CD14-positive monocyte (primary cell): ENCODE results near the gene LRPAP1. TPM values are rescaled to one million over a fixed set of nuclear protein-coding genes. Genes with fewer than 3 reads are reported as not detected.

ENCODE experiments used
- DNase-seq, 3 donors: peaks; one replicate each; pipeline ENCODE4 v3.0.0-alpha.2; 2011 to 2022
- H2AFZ ChIP-seq: 2 replicates; pipeline ENCODE4 v1.6.0; 2012; ENCODE audit warnings: mild to moderate bottlenecking, low read depth, low read length, inconsistent platforms; ENCODE audit not compliant: insufficient read depth, poor library complexity, severe bottlenecking
- H3K27ac ChIP-seq, 2 donors: 1 replicate in 1 of 2; 2 replicates in 1 of 2; pipeline ENCODE4 v1.5.1; 2012 to 2013; ENCODE audit warnings: low read length in 2 of 2, control low read depth in 1 of 2, inconsistent platforms in 1 of 2, low read depth in 1 of 2, mild to moderate bottlenecking in 1 of 2
- H3K27me3 ChIP-seq, 2 donors: one replicate each; pipeline versions ENCODE4 v1.6.0 to v1.6.1; 2011 to 2013; ENCODE audit warnings: low read length in 2 of 2; ENCODE audit not compliant: control insufficient read depth in 2 of 2, insufficient read depth in 2 of 2
- H3K36me3 ChIP-seq, 2 donors: replicated peaks in 1 of 2; 1 replicate in 1 of 2; 2 replicates in 1 of 2; pipeline versions ENCODE4 v1.5.1 to v1.6.1; 2012 to 2013; ENCODE audit warnings: low read length in 2 of 2, control low read depth in 1 of 2, inconsistent platforms in 1 of 2, mild to moderate bottlenecking in 1 of 2; ENCODE audit not compliant: insufficient read depth in 2 of 2, control insufficient read depth in 1 of 2
- H3K4me1 ChIP-seq, 2 donors: 1 replicate in 1 of 2; 2 replicates in 1 of 2; pipeline versions ENCODE4 v1.5.1 to v1.6.1; 2012 to 2013; ENCODE audit warnings: low read length in 2 of 2, control low read depth in 1 of 2, inconsistent platforms in 1 of 2, mild to moderate bottlenecking in 1 of 2, moderate library complexity in 1 of 2; ENCODE audit not compliant: insufficient read depth in 2 of 2, control insufficient read depth in 1 of 2
- H3K4me2 ChIP-seq: replicated peaks from 2 replicates; pipeline ENCODE3; 2012; ENCODE audit warnings: low read length, moderate library complexity, mild to moderate bottlenecking; ENCODE audit not compliant: poor library complexity, severe bottlenecking; ENCODE audit errors: extremely low read depth
- H3K4me3 ChIP-seq, 3 experiments: fragments of 200-600 bp in 1 of 3; sonication (generic) in 1 of 3; replicated peaks in 1 of 3; 1 replicate in 2 of 3; 2 replicates in 1 of 3; pipeline ENCODE4 v1.5.1; 2011 to 2013; ENCODE audit warnings: low read length in 3 of 3, mild to moderate bottlenecking in 3 of 3, control low read depth in 2 of 3, low read depth in 2 of 3, inconsistent platforms in 1 of 3, moderate library complexity in 1 of 3
- H3K79me2 ChIP-seq: 2 replicates; pipeline ENCODE4 v1.6.0; 2012; ENCODE audit warnings: mild to moderate bottlenecking, control low read depth, inconsistent platforms, low read length, moderate library complexity; ENCODE audit not compliant: insufficient read depth
- H3K9ac ChIP-seq: 2 replicates; pipeline ENCODE4 v1.6.0; 2017; ENCODE audit warnings: low read length, mild to moderate bottlenecking; ENCODE audit not compliant: insufficient read depth, poor library complexity, severe bottlenecking
- H3K9me3 ChIP-seq, 2 donors: replicated peaks in 1 of 2; 1 replicate in 1 of 2; 2 replicates in 1 of 2; pipeline versions ENCODE4 v1.5.1 to v1.6.1; 2012 to 2013; ENCODE audit warnings: low read length in 2 of 2, control low read depth in 1 of 2; ENCODE audit not compliant: control insufficient read depth in 1 of 2, insufficient read depth in 1 of 2
- H4K20me1 ChIP-seq: 2 replicates; pipeline ENCODE4 v1.6.0; 2012; ENCODE audit warnings: mild to moderate bottlenecking, low read length, control low read depth, moderate library complexity; ENCODE audit not compliant: insufficient read depth
- H3K27ac Mint-ChIP-seq, 7 donors: one replicate each; pipeline ENCODE4 v1.8.0; 2020; ENCODE audit warnings: mild to moderate bottlenecking in 7 of 7, mixed read lengths in 7 of 7, moderate library complexity in 6 of 7, inconsistent platforms in 2 of 7
- H3K27me3 Mint-ChIP-seq, 3 donors: one replicate each; pipeline ENCODE4 v1.8.0; 2021 to 2022; ENCODE audit warnings: low read depth in 3 of 3, mild to moderate bottlenecking in 3 of 3, mixed read lengths in 3 of 3, moderate library complexity in 3 of 3, inconsistent platforms in 1 of 3
- H3K36me3 Mint-ChIP-seq, 2 donors: one replicate each; pipeline ENCODE4 v1.8.0; 2020; ENCODE audit warnings: mixed read lengths in 2 of 2, inconsistent platforms in 1 of 2, mild to moderate bottlenecking in 1 of 2
- H3K4me1 Mint-ChIP-seq: one replicate; pipeline ENCODE4 v1.8.0; 2020; ENCODE audit warnings: mild to moderate bottlenecking, mixed read lengths
- H3K4me3 Mint-ChIP-seq, 2 donors: one replicate each; pipeline ENCODE4 v1.8.0; 2020; ENCODE audit warnings: mild to moderate bottlenecking in 2 of 2, mixed read lengths in 2 of 2, moderate library complexity in 1 of 2
- H3K9me3 Mint-ChIP-seq, 7 donors: one replicate each; pipeline ENCODE4 v1.8.0; 2020 to 2022; ENCODE audit warnings: mixed read lengths in 7 of 7, mild to moderate bottlenecking in 6 of 7, moderate library complexity in 6 of 7, inconsistent platforms in 2 of 7
- CTCF ChIP-seq: fragments of 200-600 bp; IDR thresholded peaks from one replicate; pipeline ENCODE4 v1.8.0; 2022; ENCODE audit warnings: antibody characterized with exemption, mild to moderate bottlenecking
- WGBS: methylation state at CpG from one replicate; pipeline ENCODE4 v1.1.5; 2013; ENCODE audit warnings: missing lambda C conversion rate; ENCODE audit not compliant: insufficient coverage; 5-methylcytosine and 5-hydroxymethylcytosine counted together
- intact Hi-C, 2 donors: fragments of 100-400 bp; cut with micrococcal nuclease; formaldehyde crosslinking; loops; one replicate each; pipeline versions ENCODE4 v1.15.0 to v1.15.1; 2023
- polyA plus RNA-seq, 3 donors: library from polyadenylated mRNA; depleted of rRNA in 1 of 3; unstranded in 2 of 3; stranded (reverse) in 1 of 3; fragments of 300-500 nt in 2 of 3; fragments of >200 nt in 1 of 3; fragmentation: Illumina TruSeq in 2 of 3; gene quantifications; 1 replicate in 2 of 3; 2 replicates in 1 of 3; pipeline ENCODE4 v1.2.3, GENCODE V29; 2012 to 2021

Gene LRPAP1
- polyA plus RNA-seq, 3 donors = 169 to 204 (median 180) TPM

- Histone ChIP-seq H4K20me1 (peaks cover 72% of the 10 kb centered on the region), H3K9me3 (peaks cover 0 to 4% of the 10 kb centered on the region in 2 donors), H2AFZ (no peak overlapping the region), H3K36me3 (peaks cover 93 to 99% of the 10 kb centered on the region in 2 donors), H3K9ac (no peak overlapping the region), H3K79me2 (peaks cover 17% of the 10 kb centered on the region), H3K27ac (no peak overlapping the region), H3K4me2 (no peak overlapping the region), H3K4me3 (no peak overlapping the region), H3K4me1 (no peaks in the 10 kb centered on the region), H3K27me3 (no peaks in the 10 kb centered on the region)
- DNase-seq = no peak
- intact Hi-C loops = no loop called here
- 79% methylated on average over 15 of the region's 17 CpGs for WGBS
- no peak for TF ChIP-seq CTCF
- Mint-ChIP-seq H3K9me3 (peaks cover 0 to 10% (median 0%) of the 10 kb centered on the region in 7 donors), H3K4me1 (no peaks in the 10 kb centered on the region), H3K27me3 (no peaks in the 10 kb centered on the region), H3K4me3 (no peak overlapping the region), H3K36me3 (peaks cover 85 to 93% of the 10 kb centered on the region in 2 donors), H3K27ac (peak overlapping the region in 3 of 7 donors; percentile 14 to 77 (median 18))
Measured at GRCh38 chr4:3514221-3514780, 17.9 kb downstream of the LRPAP1 start.

- Mint-ChIP-seq H3K36me3 (peaks cover 82 to 90% of the 10 kb centered on the region in 2 donors), H3K4me3 (no peak overlapping the region), H3K27me3 (no peaks in the 10 kb centered on the region), H3K4me1 (peaks cover 2% of the 10 kb centered on the region), H3K9me3 (peaks cover 0 to 10% (median 0%) of the 10 kb centered on the region in 7 donors), H3K27ac (peak overlapping the region in 2 of 7 donors; percentile 14 to 77)
- no peak for TF ChIP-seq CTCF
- Histone ChIP-seq H4K20me1 (peaks cover 70% of the 10 kb centered on the region), H2AFZ (no peak overlapping the region), H3K27ac (no peak overlapping the region), H3K9me3 (peaks cover 0 to 4% of the 10 kb centered on the region in 2 donors), H3K4me1 (no peaks in the 10 kb centered on the region), H3K27me3 (no peaks in the 10 kb centered on the region), H3K9ac (no peak overlapping the region), H3K36me3 (peaks cover 90 to 99% of the 10 kb centered on the region in 2 donors), H3K79me2 (peaks cover 19% of the 10 kb centered on the region), H3K4me2 (no peak overlapping the region), H3K4me3 (no peak overlapping the region)
- intact Hi-C loops = no loop called here
- WGBS = 96% methylated on average over 16 of the region's 18 CpGs
- no peak for DNase-seq
Measured at GRCh38 chr4:3513807-3514206, 18.4 kb downstream of the LRPAP1 start.
